Left lobe of liver (tissue), 1 donor: ENCODE results near the gene KLRC4. TPM values are rescaled to one million over a fixed set of nuclear protein-coding genes. Genes with fewer than 3 reads are reported as not detected.

Experiments
- total RNA-seq: library from RNA; stranded (reverse); gene quantifications from one replicate; pipeline ENCODE4 v1.2.1, GENCODE V29; 2021
- donor health status: DM: no; HTN: yes; CAD: no.

The KLRC4 gene
- total RNA-seq, 1 donor from 2014 or later: not detected

Other genes starting within 250 kb of the KLRC4 start
- 0.50 TPM for gene OLR1, start 237.6 kb downstream of the KLRC4 start, total RNA-seq
- not detected for gene TMEM52B, start 230.7 kb downstream of the KLRC4 start, total RNA-seq
- 92.9 TPM for gene GABARAPL1, start 196.9 kb downstream of the KLRC4 start, total RNA-seq
- 0.53 TPM for gene KLRD1, start 101.9 kb downstream of the KLRC4 start, total RNA-seq
- gene KLRK1, start 19.7 kb downstream of the KLRC4 start, total RNA-seq: 0.55 TPM
- not detected for gene KLRC3, start 10.8 kb upstream of the KLRC4 start, total RNA-seq
- not detected for gene KLRC2, start 26.3 kb upstream of the KLRC4 start, total RNA-seq
- gene KLRC1, start 43.6 kb upstream of the KLRC4 start, total RNA-seq: not detected
- 0.20 TPM for gene EIF2S3B, start 96.1 kb upstream of the KLRC4 start, total RNA-seq
- gene MAGOHB, start 203.9 kb upstream of the KLRC4 start, total RNA-seq: 8.4 TPM